22Rv1 (cell line): ENCODE measurements around the gene SIGLEC9.

ENCODE experiments used
- ZFX ChIP-seq: fragments of 450-650 bp; IDR thresholded peaks from 2 replicates; pipeline ENCODE4 v1.6.1; 2017; ENCODE audit warnings: antibody characterized with exemption, borderline replicate concordance
- TF ChIP-seq, protein P1 (sequence below): fragments of 450-650 bp; IDR thresholded peaks from 2 replicates; pipeline ENCODE4 v1.5.1; 2017; ENCODE audit warnings: mild to moderate bottlenecking

DNA sequence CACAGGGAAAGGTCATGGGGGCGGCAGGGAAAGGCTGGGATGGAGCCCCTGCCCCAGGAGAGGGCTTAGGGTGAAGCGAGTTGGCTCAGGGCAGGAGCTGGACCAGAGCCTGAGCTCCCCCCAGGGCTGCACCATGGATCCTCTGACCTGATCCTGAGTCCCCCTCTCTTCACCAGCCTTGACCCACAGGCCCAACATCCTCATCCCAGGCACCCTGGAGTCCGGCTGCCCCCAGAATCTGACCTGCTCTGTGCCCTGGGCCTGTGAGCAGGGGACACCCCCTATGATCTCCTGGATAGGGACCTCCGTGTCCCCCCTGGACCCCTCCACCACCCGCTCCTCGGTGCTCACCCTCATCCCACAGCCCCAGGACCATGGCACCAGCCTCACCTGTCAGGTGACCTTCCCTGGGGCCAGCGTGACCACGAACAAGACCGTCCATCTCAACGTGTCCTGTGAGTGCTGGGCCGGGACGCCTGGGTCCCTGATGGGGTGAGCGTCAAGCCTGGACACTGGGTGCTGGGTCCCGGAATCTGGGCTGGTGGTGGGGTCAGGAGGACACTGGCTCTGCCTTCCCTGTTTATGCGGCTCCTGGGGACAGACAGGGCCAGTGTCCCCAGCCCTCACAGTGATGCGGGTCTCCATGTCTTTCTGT lies 842 bp downstream of the SIGLEC9 start:
- TF ChIP-seq, protein P1, sequence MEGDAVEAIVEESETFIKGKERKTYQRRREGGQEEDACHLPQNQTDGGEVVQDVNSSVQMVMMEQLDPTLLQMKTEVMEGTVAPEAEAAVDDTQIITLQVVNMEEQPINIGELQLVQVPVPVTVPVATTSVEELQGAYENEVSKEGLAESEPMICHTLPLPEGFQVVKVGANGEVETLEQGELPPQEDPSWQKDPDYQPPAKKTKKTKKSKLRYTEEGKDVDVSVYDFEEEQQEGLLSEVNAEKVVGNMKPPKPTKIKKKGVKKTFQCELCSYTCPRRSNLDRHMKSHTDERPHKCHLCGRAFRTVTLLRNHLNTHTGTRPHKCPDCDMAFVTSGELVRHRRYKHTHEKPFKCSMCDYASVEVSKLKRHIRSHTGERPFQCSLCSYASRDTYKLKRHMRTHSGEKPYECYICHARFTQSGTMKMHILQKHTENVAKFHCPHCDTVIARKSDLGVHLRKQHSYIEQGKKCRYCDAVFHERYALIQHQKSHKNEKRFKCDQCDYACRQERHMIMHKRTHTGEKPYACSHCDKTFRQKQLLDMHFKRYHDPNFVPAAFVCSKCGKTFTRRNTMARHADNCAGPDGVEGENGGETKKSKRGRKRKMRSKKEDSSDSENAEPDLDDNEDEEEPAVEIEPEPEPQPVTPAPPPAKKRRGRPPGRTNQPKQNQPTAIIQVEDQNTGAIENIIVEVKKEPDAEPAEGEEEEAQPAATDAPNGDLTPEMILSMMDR, result no peak
- no peak for TF ChIP-seq ZFX
